SK-N-SH treated with all-trans-retinoic acid at 6 μM for 48 hours (cell line): Measurements from ENCODE around the gene NXN.

Experiments used
- ARNTL ChIP-seq: fragments of 450-650 bp; formaldehyde crosslinking; IDR thresholded peaks from 2 replicates; pipeline ENCODE4 v1.5.0; 2020; ENCODE audit warnings: low read depth, mild to moderate bottlenecking, moderate library complexity, borderline replicate concordance
- TF ChIP-seq, protein P1 (sequence below): fragments of 250-450 bp; sonication (Bioruptor Pico); IDR thresholded peaks from 2 replicates; pipeline ENCODE4 v1.8.0; 2020; ENCODE audit warnings: mild to moderate bottlenecking, moderate library complexity, borderline replicate concordance

DNA sequence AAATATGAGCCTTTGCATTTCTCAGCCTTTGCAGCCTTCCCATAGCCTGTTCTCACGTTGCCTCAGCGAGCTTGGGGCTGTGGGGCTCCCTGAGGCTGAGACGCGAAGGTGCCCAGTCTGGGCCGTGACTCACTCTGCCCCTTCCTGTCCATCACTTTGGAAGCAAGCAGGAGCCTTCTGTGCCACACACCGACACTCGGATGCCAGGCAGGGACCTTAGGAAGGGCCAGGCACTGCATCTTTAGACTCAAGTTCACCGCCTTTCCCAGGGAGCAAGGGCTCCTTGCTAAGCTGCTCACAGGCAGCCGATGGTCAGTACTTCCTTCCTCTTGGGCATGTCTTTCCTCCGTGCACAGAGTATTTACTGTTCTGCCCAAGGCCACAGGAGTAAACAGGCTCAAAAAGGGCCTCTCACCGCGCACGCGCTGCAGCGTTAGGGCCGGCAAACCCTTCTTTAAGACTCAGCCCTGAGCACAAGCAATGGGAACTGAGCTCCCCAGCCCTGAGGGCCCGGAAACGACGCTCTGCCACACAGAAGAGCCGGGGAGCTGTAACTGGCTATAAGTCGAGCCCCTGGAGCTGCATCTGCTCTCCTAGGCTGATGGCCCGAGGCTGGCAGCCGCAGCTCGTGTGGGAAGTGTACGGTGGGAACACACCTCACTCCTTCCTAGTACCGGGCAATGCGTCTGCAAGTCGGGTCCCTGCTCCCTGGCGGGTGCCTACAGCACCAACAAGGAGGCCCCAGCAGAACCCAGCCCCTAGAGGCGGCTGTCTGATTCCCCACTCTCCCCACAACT lies 24.6 kb upstream of the NXN start:
- no peak for TF ChIP-seq ARNTL (CRISPR knock-in tag)
- TF ChIP-seq, protein P1, sequence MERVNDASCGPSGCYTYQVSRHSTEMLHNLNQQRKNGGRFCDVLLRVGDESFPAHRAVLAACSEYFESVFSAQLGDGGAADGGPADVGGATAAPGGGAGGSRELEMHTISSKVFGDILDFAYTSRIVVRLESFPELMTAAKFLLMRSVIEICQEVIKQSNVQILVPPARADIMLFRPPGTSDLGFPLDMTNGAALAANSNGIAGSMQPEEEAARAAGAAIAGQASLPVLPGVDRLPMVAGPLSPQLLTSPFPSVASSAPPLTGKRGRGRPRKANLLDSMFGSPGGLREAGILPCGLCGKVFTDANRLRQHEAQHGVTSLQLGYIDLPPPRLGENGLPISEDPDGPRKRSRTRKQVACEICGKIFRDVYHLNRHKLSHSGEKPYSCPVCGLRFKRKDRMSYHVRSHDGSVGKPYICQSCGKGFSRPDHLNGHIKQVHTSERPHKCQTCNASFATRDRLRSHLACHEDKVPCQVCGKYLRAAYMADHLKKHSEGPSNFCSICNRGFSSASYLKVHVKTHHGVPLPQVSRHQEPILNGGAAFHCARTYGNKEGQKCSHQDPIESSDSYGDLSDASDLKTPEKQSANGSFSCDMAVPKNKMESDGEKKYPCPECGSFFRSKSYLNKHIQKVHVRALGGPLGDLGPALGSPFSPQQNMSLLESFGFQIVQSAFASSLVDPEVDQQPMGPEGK (CRISPR knock-in tag): no peak
